AG09319 (cell line): Measurements from ENCODE around the gene AFAP1L2.

Experiments
- DNase-seq: peaks from one replicate; pipeline ENCODE4 v3.0.0-alpha.2; 2010; ENCODE audit warnings: low read depth; ENCODE audit errors: extremely low read depth
- TF ChIP-seq, protein P1 (sequence below): IDR thresholded peaks from 2 replicates; pipeline ENCODE4 v1.5.1; 2011; ENCODE audit warnings: low read depth, mild to moderate bottlenecking, inconsistent platforms, low read length, moderate library complexity

AFAP1L2 gene

DNA sequence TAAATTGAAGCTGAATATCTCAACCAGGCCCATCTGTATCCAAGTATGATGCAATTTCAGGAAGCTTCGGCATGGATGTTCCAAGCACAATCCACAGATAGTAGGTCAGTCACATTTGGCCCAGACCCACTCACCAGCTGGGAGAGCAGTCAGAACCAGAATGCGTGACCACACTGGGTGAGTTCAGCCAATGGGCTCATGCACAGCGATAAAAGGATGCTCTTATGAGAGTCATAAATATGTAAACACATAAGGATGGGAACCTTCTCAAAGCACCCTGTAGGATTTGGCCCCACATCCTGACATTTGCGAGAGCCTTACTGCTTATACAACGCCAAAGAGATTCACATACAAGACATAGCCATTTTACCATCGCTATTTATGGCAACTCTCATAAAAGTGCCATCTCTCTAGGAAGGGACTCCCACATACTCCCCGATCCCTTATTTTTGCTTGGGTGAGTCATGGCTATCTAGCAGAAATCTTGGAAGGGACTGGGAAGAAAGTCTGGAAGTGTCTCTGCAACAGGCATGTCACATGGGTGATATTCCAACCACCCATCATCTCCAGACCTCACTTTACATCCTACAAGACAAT, 3.0 kb downstream of the AFAP1L2 start:
- peak; percentile 72 for DNase-seq
- TF ChIP-seq, protein P1, sequence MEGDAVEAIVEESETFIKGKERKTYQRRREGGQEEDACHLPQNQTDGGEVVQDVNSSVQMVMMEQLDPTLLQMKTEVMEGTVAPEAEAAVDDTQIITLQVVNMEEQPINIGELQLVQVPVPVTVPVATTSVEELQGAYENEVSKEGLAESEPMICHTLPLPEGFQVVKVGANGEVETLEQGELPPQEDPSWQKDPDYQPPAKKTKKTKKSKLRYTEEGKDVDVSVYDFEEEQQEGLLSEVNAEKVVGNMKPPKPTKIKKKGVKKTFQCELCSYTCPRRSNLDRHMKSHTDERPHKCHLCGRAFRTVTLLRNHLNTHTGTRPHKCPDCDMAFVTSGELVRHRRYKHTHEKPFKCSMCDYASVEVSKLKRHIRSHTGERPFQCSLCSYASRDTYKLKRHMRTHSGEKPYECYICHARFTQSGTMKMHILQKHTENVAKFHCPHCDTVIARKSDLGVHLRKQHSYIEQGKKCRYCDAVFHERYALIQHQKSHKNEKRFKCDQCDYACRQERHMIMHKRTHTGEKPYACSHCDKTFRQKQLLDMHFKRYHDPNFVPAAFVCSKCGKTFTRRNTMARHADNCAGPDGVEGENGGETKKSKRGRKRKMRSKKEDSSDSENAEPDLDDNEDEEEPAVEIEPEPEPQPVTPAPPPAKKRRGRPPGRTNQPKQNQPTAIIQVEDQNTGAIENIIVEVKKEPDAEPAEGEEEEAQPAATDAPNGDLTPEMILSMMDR = no peak

DNA sequence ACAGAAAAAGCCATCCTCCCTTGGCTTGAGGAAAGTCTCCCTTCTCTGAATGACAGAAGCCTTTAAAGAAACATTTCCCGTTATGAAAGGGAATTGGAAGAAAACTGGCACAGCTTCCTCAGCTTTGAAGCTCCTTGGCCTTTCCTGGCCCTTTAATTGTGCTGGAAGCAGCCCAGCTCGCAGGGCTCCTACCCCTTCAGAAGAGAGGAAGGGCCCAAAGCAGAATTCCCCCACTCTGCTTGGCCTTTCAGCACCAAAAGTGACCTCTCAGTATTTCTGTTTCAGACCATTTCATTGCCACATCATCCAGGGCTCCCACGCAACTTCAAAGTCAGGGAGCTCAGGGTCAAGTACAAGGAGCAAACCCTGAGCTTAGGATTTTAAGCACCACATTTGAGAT, 4.2 kb downstream of the AFAP1L2 start:
- DNase-seq = no peak
- TF ChIP-seq, protein P1 = no peak

DNA sequence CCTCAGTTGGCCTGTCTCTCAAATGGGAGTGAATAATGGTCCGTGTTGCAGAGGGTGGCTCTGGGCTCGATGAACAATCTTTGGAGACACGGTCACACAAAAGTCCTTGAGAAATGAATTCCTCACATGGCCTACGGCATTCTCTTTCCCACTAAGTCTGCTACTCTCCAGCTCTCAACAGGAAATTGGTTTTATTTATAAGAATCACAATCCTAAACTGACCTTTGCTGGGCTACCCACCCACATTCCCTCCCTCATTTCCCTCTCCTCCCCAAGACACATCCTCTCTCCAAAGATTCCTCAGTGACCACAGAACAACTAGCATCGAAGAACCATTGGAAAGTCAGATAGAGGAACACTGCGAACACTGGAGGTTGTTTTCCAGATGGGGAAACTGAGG, 4.7 kb downstream of the AFAP1L2 start:
- TF ChIP-seq, protein P1 = no peak
- no peak for DNase-seq

DNA sequence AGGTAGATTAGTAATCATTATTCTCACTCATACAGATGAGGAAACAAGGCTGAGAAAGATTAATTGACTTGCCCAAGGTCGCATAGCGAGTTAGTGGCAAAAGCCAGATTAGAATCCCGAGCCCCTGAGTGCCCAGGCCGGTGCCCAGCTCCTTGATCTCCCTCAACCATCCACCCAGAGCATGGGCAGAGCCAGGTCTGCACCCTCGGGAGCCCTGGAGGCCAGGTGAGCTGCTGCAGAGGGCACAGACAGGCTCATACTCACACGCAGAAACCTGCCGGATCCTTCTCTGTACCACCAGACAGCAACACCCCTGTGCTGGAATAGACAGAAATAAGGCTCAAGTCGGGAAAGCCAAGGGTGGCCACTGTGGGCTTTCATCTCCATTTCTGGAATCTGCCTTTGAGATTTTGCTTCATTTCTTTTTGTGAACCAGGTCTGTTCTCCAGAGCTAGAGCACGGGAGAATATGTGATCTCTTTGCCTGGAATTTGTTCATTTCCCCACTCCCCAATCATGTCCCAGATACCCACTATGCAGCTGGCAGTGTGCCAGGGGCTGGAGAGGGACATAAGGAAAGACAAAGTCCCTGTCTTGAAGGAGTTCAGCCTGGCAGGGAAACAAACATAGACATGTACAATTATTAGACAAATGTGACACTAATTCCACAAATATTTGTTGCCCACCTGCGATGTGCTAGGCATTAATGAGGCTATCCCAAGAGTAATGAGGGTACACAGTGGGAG, 5.5 kb downstream of the AFAP1L2 start:
- TF ChIP-seq, protein P1 = no peak
- no peak for DNase-seq

DNA sequence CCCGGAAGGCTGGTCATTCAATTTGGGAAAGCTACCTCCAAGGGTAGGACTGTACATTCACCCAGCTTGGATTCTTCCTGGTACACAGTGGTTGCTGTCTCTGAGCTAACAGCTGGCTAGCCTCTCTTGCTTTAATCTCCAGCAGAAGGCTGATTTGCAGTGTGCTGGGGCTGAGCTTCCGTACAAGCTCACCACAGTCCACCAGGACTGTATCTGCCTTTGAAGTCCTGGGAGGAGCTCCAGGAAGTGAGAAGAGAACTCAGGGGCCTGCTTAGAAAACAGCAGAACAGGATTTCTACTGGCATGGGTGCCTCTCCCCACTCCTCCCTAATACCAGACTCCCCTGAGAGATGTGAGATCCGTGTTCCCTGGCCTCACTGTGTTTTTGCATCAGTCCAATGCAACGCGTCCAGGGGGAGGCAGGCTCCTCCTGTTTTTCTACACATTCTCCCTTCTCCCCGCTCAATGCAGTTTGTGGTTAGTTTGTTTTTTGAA, 6.6 kb downstream of the AFAP1L2 start:
- DNase-seq = no peak
- TF ChIP-seq, protein P1 = no peak

DNA sequence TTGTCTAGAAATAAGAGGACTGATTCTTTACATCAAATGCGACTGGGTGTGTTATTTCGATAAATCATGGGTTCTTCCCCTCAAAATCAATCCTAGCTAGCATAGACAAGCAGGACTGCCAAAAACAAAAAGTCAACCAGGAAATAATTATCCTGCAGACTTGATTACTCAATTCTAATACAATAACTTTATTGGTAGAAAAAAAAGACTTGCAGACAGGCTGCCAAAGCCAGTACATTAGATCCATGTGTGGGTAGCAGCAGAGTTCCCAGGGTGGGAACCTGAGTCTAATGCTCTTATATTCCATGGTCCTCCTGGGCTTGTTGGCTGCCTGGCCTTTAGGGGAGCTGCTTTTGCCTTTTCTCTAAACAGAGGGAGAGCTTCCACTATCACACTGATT, 7.8 kb downstream of the AFAP1L2 start:
- TF ChIP-seq, protein P1 = no peak
- DNase-seq = peak; percentile 16

DNA sequence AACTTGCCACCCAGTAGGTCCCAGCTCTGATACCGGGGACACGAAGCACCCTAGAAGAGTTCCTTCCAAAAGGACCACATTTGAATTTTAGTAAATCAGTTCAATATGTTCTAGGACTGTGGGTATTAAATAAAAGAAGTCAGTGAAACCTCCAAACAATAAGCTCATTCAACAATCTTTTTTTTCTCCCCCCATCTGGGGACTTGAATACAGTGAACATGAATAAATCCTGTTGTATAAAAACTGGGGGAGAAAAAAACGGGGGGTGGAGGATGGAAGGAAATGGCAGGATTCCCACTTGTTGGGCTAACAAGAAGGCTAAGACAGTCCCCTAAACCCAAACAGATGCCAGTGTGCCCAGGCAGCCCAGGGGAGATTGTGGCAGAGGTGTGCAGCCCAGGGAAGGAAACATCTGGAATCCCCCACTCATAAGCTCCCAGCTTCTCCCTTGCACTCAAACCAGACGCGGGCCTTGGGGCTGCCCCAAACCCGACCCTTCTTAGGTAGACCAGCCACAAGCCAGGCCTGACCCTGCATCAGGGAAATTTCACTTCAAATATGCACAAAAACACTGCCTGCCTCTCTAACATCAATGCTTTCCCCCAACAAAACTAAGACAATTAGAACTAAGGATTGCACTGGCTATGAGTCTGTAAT, 8.8 kb downstream of the AFAP1L2 start:
- TF ChIP-seq, protein P1 = no peak
- no peak for DNase-seq
